Erythroblast (primary cell): ENCODE measurements around the gene STX5.

Experiments used
- GATA1 ChIP-seq: IDR thresholded peaks from 2 replicates; pipeline ENCODE4 v1.6.1; 2011; ENCODE audit warnings: low read depth, mild to moderate bottlenecking, control low read depth, low read length, moderate library complexity
- POLR2A ChIP-seq: IDR thresholded peaks from 2 replicates; pipeline ENCODE4 v1.6.1; 2011; ENCODE audit warnings: mild to moderate bottlenecking, low read length

GRCh38 chr11:62805961-62806441 is 25.9 kb downstream of the STX5 start:
- no peak for TF ChIP-seq POLR2A
- TF ChIP-seq GATA1, result no peak
